ENCODE measurements around the gene MYO5B. TPM values are rescaled to one million over a fixed set of nuclear protein-coding genes. Genes with fewer than 3 reads are reported as not detected.
A peak's percentile ranks its signal among the peaks of the same experiment; 100 is the strongest.
"Not testable (repeated sequence)": the region's sequence is repeated elsewhere in the genome, so short reads cannot be mapped to it uniquely, and the experiment has no call there.

The MYO5B gene
- total and polyA plus RNA-seq, 10 of the 15 experiments (the other 5 are each of a cell fraction or from before 2014, with no cell fraction given) = 2.5 to 4.5 (median 3.3) TPM

DNA sequence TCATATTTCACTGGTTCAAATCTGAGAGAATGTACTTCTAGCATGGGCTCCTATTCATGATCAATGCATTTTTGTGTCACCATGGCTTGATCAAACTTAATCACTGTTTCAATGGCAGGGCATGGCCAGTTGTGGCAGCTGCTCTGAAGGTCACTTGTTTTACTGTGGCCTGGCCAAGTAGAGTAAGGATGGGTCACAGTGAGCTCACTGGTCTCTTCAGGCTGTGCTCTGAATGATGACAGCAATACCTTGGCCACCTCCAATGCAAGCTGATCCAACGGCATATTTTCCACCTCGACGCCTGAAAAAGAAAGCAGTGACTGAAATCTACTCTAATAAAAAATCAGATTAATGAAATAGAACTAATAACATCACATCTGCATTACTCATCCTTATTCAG, 411.3 kb downstream of the MYO5B start:
- H3K4me2 ChIP-seq (ENCODE audit: control insufficient read depth, insufficient read depth); in situ Hi-C loops (cut with MboI); intact Hi-C loops (cut with micrococcal nuclease; ENCODE audit: unreplicated experiment); H2AFZ ChIP-seq (ENCODE audit: control insufficient read depth, low read depth, low read length); H4K20me1 ChIP-seq (ENCODE audit: control insufficient read depth, insufficient read depth); FAIRE-seq; H3K79me2 ChIP-seq (ENCODE audit: control insufficient read depth, insufficient read depth, low read length); BruUV-seq (replicated peaks); H3K9me3 ChIP-seq (replicated peaks; ENCODE audit: control insufficient read depth, insufficient read depth, low read length); ATAC-seq; H3K4me3 ChIP-seq; H3K4me1 ChIP-seq (ENCODE audit: control insufficient read depth, insufficient read depth, low read length); H3K36me3 ChIP-seq (ENCODE audit: control insufficient read depth in 2 of 2, insufficient read depth in 2 of 2, low read length in 1 of 2); DNase-seq (ENCODE audit: low read depth, low spot score); H3K27ac ChIP-seq (ENCODE audit: control insufficient read depth, insufficient read depth); H3K27me3 ChIP-seq (replicated peaks in 1 of 2; ENCODE audit: control insufficient read depth in 2 of 2, insufficient read depth in 2 of 2, low read length in 1 of 2); H3K9ac ChIP-seq (ENCODE audit: control insufficient read depth, insufficient read depth, low read length): not testable (repeated sequence)
- RAD21 ChIA-PET (ENCODE audit: unreplicated experiment) = interaction anchor here (0.9 to 1.0 kb wide), 2 partner anchors 75 to 275 kb away, joined by 3 read pairs; no protein-coding TSS in a partner anchor
- POLR2A ChIA-PET = interaction anchor here (0.6 kb wide), 1 partner anchor 1154 kb away, joined by 3 read pairs; no protein-coding TSS in a partner anchor
- CTCF ChIA-PET = interaction anchor here (0.6 to 2.7 kb wide), 5 partner anchors 11 to 697 kb away, joined by 3 to 16 read pairs (median 4); no protein-coding TSS in a partner anchor
- SMC1A ChIA-PET (ENCODE audit: uncharacterized antibody, unreplicated experiment) = interaction anchor here (0.6 kb wide), 1 partner anchor 24 kb away, joined by 4 read pairs; no protein-coding TSS in a partner anchor
- WGBS (ENCODE audit: insufficient coverage, insufficient replicate concordance, low lambda C conversion rate, missing lambda C conversion rate) = 100% methylated on average over 3 of the region's 3 CpGs

GRCh38 chr18:49778826-49779465, 416.0 kb downstream of the MYO5B start:
- Histone ChIP-seq H3K4me3 (no peak overlapping the region), H3K27me3 (replicated peaks in 1 of 2; ENCODE audit: control insufficient read depth in 2 of 2, insufficient read depth in 2 of 2, low read length in 1 of 2) (no peaks in the 10 kb centered on the region), H2AFZ (ENCODE audit: control insufficient read depth, low read depth, low read length) (no peak overlapping the region), H3K36me3 (ENCODE audit: control insufficient read depth in 2 of 2, insufficient read depth in 2 of 2, low read length in 1 of 2) (peaks cover 0 to 4% of the 10 kb centered on the region in 2 experiments; a peak in 1 of 4 replicates), H4K20me1 (ENCODE audit: control insufficient read depth, insufficient read depth) (no peaks in the 10 kb centered on the region), H3K4me2 (ENCODE audit: control insufficient read depth, insufficient read depth) (no peak overlapping the region), H3K79me2 (ENCODE audit: control insufficient read depth, insufficient read depth, low read length) (no peaks in the 10 kb centered on the region), H3K27ac (ENCODE audit: control insufficient read depth, insufficient read depth) (no peak overlapping the region), H3K9ac (ENCODE audit: control insufficient read depth, insufficient read depth, low read length) (no peak overlapping the region), H3K4me1 (ENCODE audit: control insufficient read depth, insufficient read depth, low read length) (no peaks in the 10 kb centered on the region), H3K9me3 (replicated peaks; ENCODE audit: control insufficient read depth, insufficient read depth, low read length) (no peaks in the 10 kb centered on the region)
- 67% methylated on average over 8 of the region's 8 CpGs for WGBS (ENCODE audit: insufficient coverage, insufficient replicate concordance, low lambda C conversion rate, missing lambda C conversion rate)
- intact Hi-C loops (cut with micrococcal nuclease; ENCODE audit: unreplicated experiment) = no loop called here
- peak; percentile 48; the same call in 1 of the 2 replicates for TF ChIP-seq PAX5 (IDR thresholded peaks at IDR 0.05; ENCODE audit: borderline replicate concordance, low read depth, low read length)
- no peak for TF ChIP-seq HDAC2 (IDR thresholded peaks at IDR 0.05)
- peak; percentile 41 for TF ChIP-seq IKZF1 (conservative IDR thresholded peaks at IDR 0.05)
- TF ChIP-seq TCF12 (IDR thresholded peaks at IDR 0.05; ENCODE audit: low read depth, low read length) = 0 out of 2 replicates have a peak, but pooled peaks have one; percentile 20
- peak; percentile 93 for TF ChIP-seq MEF2B (IDR thresholded peaks at IDR 0.05; ENCODE audit: partially characterized antibody, poor library complexity, severe bottlenecking)
- peak; percentile 12 to 30; a peak in 2 of 4 replicates for TF ChIP-seq IKZF2 (IDR thresholded peaks at IDR 0.05)
- no peak for TF ChIP-seq POLR2AphosphoS5 (IDR thresholded peaks at IDR 0.05; ENCODE audit: low read length)
- no TSS peak for BruUV-seq (replicated peaks)
- no peak for FAIRE-seq
- ChIA-PET SMC1A (ENCODE audit: uncharacterized antibody, unreplicated experiment) (interaction anchor here (0.7 to 2.7 kb wide), 2 partner anchors 10 to 268 kb away, joined by 3 to 7 read pairs; no protein-coding TSS in a partner anchor), RAD21 (ENCODE audit: unreplicated experiment) (interaction anchor here (1.0 kb wide), 1 partner anchor 80 kb away, joined by 3 read pairs; no protein-coding TSS in a partner anchor), POLR2A (interaction anchor here (0.6 kb wide), 1 partner anchor 52 kb away, joined by 10 read pairs; no protein-coding TSS in a partner anchor), CTCF (interaction anchor here (1.1 kb wide), 1 partner anchor 93 kb away, joined by 4 read pairs; no protein-coding TSS in a partner anchor)
- no peak; the same call in 2 of the 3 replicates for ATAC-seq
- DNase-seq (ENCODE audit: low read depth, low spot score) = peak; percentile 27
- in situ Hi-C loops (cut with MboI) = no loop called here

Small RNA genes lying within 50 kb of the gene (microRNA-seq; reads per million reads assigned to microRNA genes)
- gene MIR4320 = not detected

Small RNA genes lying within 50 kb of the gene (small RNA-seq; reads per million reads assigned to genes)
- not detected for gene RF00019
- gene RF00283 = not detected
- gene RN7SL310P = not detected
- not detected for gene RNA5SP457
- gene SCARNA17 = not detected

Other genes with a start within 250 kb of the MYO5B start
- gene CFAP53, start 71.3 kb upstream of the MYO5B start, total RNA-seq (2014; rRNA removed) = not detected in 2 replicates
- 0.09 TPM in 2 replicates for gene CFAP53, start 71.3 kb upstream of the MYO5B start, total RNA-seq (2014; rRNA removed; fragmentation: Illumina TruSeq; extraction: Trizol)
- gene CFAP53, start 71.3 kb upstream of the MYO5B start, total RNA-seq (2021) = 0.26 TPM in 1 of 2 replicates, not detected in the other
- gene CFAP53, start 71.3 kb upstream of the MYO5B start, polyA plus RNA-seq (2011; rRNA removed) = 0.30 and 0.48 TPM in 2 replicates
- 0.12 TPM in 1 of 2 replicates, not detected in the other for gene CFAP53, start 71.3 kb upstream of the MYO5B start, polyA plus RNA-seq (2014; fragmentation: Illumina TruSeq; extraction: Trizol)
- gene CFAP53, start 71.3 kb upstream of the MYO5B start, polyA plus RNA-seq (2014; fragmentation: Nextera tagmentation; extraction: Ambion mirVana) = under 1 TPM; 0.05 to 0.06 TPM
- gene CFAP53, start 71.3 kb upstream of the MYO5B start, polyA plus RNA-seq (2014; rRNA removed) = 0.13 TPM in 1 of 2 replicates, not detected in the other
- gene CFAP53, start 71.3 kb upstream of the MYO5B start, polyA plus RNA-seq (2016; fragmentation: Nextera tagmentation; extraction: Ambion mirVana) = under 1 TPM; 0.10 to 0.31 TPM
- gene MBD1, start 86.4 kb upstream of the MYO5B start, total RNA-seq (2014; rRNA removed) = 56.9 and 59.9 TPM in 2 replicates
- 35.4 and 39.2 TPM in 2 replicates for gene MBD1, start 86.4 kb upstream of the MYO5B start, total RNA-seq (2014; rRNA removed; fragmentation: Illumina TruSeq; extraction: Trizol)
- 83.0 and 97.7 TPM in 2 replicates for gene MBD1, start 86.4 kb upstream of the MYO5B start, total RNA-seq (2021)
- gene MBD1, start 86.4 kb upstream of the MYO5B start, polyA plus RNA-seq (2011; rRNA removed) = 61.3 and 91.0 TPM in 2 replicates
- 40.6 and 45.4 TPM in 2 replicates for gene MBD1, start 86.4 kb upstream of the MYO5B start, polyA plus RNA-seq (2014; fragmentation: Illumina TruSeq; extraction: Trizol)
- gene MBD1, start 86.4 kb upstream of the MYO5B start, polyA plus RNA-seq (2014; fragmentation: Nextera tagmentation; extraction: Ambion mirVana) = 10 to 100 TPM in 1 of 2 experiments, 1 to 10 TPM in 1; 8.4 to 12.4 TPM
- 79.0 and 92.6 TPM in 2 replicates for gene MBD1, start 86.4 kb upstream of the MYO5B start, polyA plus RNA-seq (2014; rRNA removed)
- 10 to 100 TPM; 59.8 to 60.2 TPM for gene MBD1, start 86.4 kb upstream of the MYO5B start, polyA plus RNA-seq (2016; fragmentation: Nextera tagmentation; extraction: Ambion mirVana)
- gene CXXC1, start 92.5 kb upstream of the MYO5B start, total RNA-seq (2014; rRNA removed) = 81.1 and 82.1 TPM in 2 replicates
- gene CXXC1, start 92.5 kb upstream of the MYO5B start, total RNA-seq (2014; rRNA removed; fragmentation: Illumina TruSeq; extraction: Trizol) = 48.5 and 51.2 TPM in 2 replicates
- 160 and 180 TPM in 2 replicates for gene CXXC1, start 92.5 kb upstream of the MYO5B start, total RNA-seq (2021)
- 58.3 and 106 TPM in 2 replicates for gene CXXC1, start 92.5 kb upstream of the MYO5B start, polyA plus RNA-seq (2011; rRNA removed)
- 56.4 and 70.0 TPM in 2 replicates for gene CXXC1, start 92.5 kb upstream of the MYO5B start, polyA plus RNA-seq (2014; fragmentation: Illumina TruSeq; extraction: Trizol)
- gene CXXC1, start 92.5 kb upstream of the MYO5B start, polyA plus RNA-seq (2014; fragmentation: Nextera tagmentation; extraction: Ambion mirVana) = 10 to 100 TPM in 1 of 2 experiments, 1 to 10 TPM in 1; 9.2 to 17.0 TPM
- gene CXXC1, start 92.5 kb upstream of the MYO5B start, polyA plus RNA-seq (2014; rRNA removed) = 161 and 206 TPM in 2 replicates
- gene CXXC1, start 92.5 kb upstream of the MYO5B start, polyA plus RNA-seq (2016; fragmentation: Nextera tagmentation; extraction: Ambion mirVana) = 100 to 1,000 TPM; 147 to 148 TPM
- gene SKA1, start 179.9 kb upstream of the MYO5B start, total RNA-seq (2014; rRNA removed) = 31.3 and 34.2 TPM in 2 replicates
- 32.3 and 35.7 TPM in 2 replicates for gene SKA1, start 179.9 kb upstream of the MYO5B start, total RNA-seq (2014; rRNA removed; fragmentation: Illumina TruSeq; extraction: Trizol)
- 24.0 and 25.6 TPM in 2 replicates for gene SKA1, start 179.9 kb upstream of the MYO5B start, total RNA-seq (2021)
- 23.7 and 38.6 TPM in 2 replicates for gene SKA1, start 179.9 kb upstream of the MYO5B start, polyA plus RNA-seq (2011; rRNA removed)
- 36.7 and 40.9 TPM in 2 replicates for gene SKA1, start 179.9 kb upstream of the MYO5B start, polyA plus RNA-seq (2014; fragmentation: Illumina TruSeq; extraction: Trizol)
- 10 to 100 TPM; 16.4 to 17.6 TPM for gene SKA1, start 179.9 kb upstream of the MYO5B start, polyA plus RNA-seq (2014; fragmentation: Nextera tagmentation; extraction: Ambion mirVana)
- 25.4 and 30.8 TPM in 2 replicates for gene SKA1, start 179.9 kb upstream of the MYO5B start, polyA plus RNA-seq (2014; rRNA removed)
- 10 to 100 TPM; 31.9 to 34.2 TPM for gene SKA1, start 179.9 kb upstream of the MYO5B start, polyA plus RNA-seq (2016; fragmentation: Nextera tagmentation; extraction: Ambion mirVana)